PC-3 (cell line): ENCODE results near the gene CNTN4.

Experiments
- CTCF ChIP-seq: fragments of 300-600 bp; sonication (generic); conservative IDR thresholded peaks from 2 replicates; pipeline ENCODE4 v1.5.1; 2017; ENCODE audit warnings: antibody characterized with exemption, low read depth, mild to moderate bottlenecking, low read length
- EZH2 ChIP-seq: fragments of 300-600 bp; sonication (generic); IDR thresholded peaks from one replicate; pipeline ENCODE4 v1.6.1; 2017; ENCODE audit warnings: antibody characterized with exemption, mild to moderate bottlenecking, low read length; ENCODE audit not compliant: unreplicated experiment

GRCh38 chr3:2948882-2949281 is 850.2 kb downstream of the CNTN4 start:
- TF ChIP-seq CTCF (no peak), EZH2 (no peak)
